Measurements from ENCODE around the gene SERAC1.

GRCh38 chr6:158109748-158110147 is 58.3 kb downstream of the SERAC1 start:
- TF ChIP-seq POLR2AphosphoS5 (IDR thresholded peaks at IDR 0.05; ENCODE audit: low read depth, low read length) (no peak), TAF1 (IDR thresholded peaks at IDR 0.05; ENCODE audit: borderline replicate concordance, insufficient read depth, low read length) (no peak)

Measured in PFSK-1 (cell line).